Stimulated activated CD4-positive, alpha-beta T cell treated with anti-CD3 and anti-CD28 coated beads, TNF-alpha, amount 100 ng/mL, for 24 hours (primary cell): Measurements from ENCODE around the gene VSIG10L2.

Source experiments
- DNase-seq, 3 experiments: peaks; one replicate each; pipeline ENCODE4 v3.0.0-alpha.2; 2020; ENCODE audit warnings: low read depth in 3 of 3

VSIG10L2 gene

GRCh38 chr11:125929445-125930075, 16.3 kb upstream of the VSIG10L2 start:
- DNase-seq: no peak

- DNase-seq: no peak
These were observed 15.8 kb upstream of the VSIG10L2 start for GRCh38 chr11:125930076-125930450.

GRCh38 chr11:125931116-125931515, 14.7 kb upstream of the VSIG10L2 start:
- no peak for DNase-seq

GRCh38 chr11:125931668-125932067, 14.2 kb upstream of the VSIG10L2 start:
- DNase-seq: no peak

GRCh38 chr11:125932301-125932700, 13.5 kb upstream of the VSIG10L2 start:
- no peak for DNase-seq

- peak in 1 of 3 experiments; percentile 3 for DNase-seq
These were observed 12.6 kb upstream of the VSIG10L2 start for GRCh38 chr11:125933030-125933813.

GRCh38 chr11:125934473-125934872, 11.4 kb upstream of the VSIG10L2 start:
- DNase-seq: no peak

- DNase-seq: no peak
These were observed 10.8 kb upstream of the VSIG10L2 start for GRCh38 chr11:125935056-125935455.

- DNase-seq: no peak
These were observed 10.1 kb upstream of the VSIG10L2 start for GRCh38 chr11:125935618-125936199.

GRCh38 chr11:125938418-125938817, 7.4 kb upstream of the VSIG10L2 start:
- DNase-seq: no peak

- DNase-seq: no peak
These were observed 6.7 kb upstream of the VSIG10L2 start for GRCh38 chr11:125939081-125939521.

GRCh38 chr11:125940145-125940544, 5.7 kb upstream of the VSIG10L2 start:
- no peak for DNase-seq

GRCh38 chr11:125941267-125941618, 4.6 kb upstream of the VSIG10L2 start:
- no peak for DNase-seq

- DNase-seq: peak; percentile 24 to 58 (median 24)
These were observed 3.9 kb upstream of the VSIG10L2 start for GRCh38 chr11:125941619-125942611.

- DNase-seq: no peak
These were observed 2.9 kb upstream of the VSIG10L2 start for GRCh38 chr11:125942771-125943428.

- no peak for DNase-seq
These were observed 2.0 kb upstream of the VSIG10L2 start for GRCh38 chr11:125943661-125944349.

GRCh38 chr11:125944350-125945010, 1.4 kb upstream of the VSIG10L2 start:
- DNase-seq: no peak

GRCh38 chr11:125945011-125945796, 640 bp upstream of the VSIG10L2 start:
- no peak for DNase-seq

- no peak for DNase-seq
These were observed 1.0 kb downstream of the VSIG10L2 start for GRCh38 chr11:125946712-125947418.
